ENCODE data around the gene CSF2.
A peak's percentile ranks its signal among the peaks of the same experiment; 100 is the strongest.

The CSF2 gene

DNA sequence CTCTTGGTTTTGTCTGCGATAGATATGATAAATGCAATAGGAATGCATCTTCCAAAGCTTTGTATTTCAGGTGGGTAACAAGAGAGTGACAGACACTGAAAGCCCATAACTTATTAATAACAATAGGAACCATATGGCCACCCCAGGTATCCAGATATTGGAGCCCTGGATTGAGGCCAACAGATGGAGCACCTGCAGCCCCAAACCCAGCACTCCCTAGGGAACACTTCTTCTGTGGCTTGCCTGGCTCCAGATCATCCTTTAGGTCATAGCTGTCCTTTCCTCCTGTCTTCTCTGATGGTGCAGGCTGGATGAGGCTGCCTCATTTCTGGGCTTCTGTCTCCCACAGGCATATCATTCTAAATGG lies 18.2 kb upstream of the CSF2 start:
- no peak for DNase-seq (ENCODE audit: low spot score)

DNA sequence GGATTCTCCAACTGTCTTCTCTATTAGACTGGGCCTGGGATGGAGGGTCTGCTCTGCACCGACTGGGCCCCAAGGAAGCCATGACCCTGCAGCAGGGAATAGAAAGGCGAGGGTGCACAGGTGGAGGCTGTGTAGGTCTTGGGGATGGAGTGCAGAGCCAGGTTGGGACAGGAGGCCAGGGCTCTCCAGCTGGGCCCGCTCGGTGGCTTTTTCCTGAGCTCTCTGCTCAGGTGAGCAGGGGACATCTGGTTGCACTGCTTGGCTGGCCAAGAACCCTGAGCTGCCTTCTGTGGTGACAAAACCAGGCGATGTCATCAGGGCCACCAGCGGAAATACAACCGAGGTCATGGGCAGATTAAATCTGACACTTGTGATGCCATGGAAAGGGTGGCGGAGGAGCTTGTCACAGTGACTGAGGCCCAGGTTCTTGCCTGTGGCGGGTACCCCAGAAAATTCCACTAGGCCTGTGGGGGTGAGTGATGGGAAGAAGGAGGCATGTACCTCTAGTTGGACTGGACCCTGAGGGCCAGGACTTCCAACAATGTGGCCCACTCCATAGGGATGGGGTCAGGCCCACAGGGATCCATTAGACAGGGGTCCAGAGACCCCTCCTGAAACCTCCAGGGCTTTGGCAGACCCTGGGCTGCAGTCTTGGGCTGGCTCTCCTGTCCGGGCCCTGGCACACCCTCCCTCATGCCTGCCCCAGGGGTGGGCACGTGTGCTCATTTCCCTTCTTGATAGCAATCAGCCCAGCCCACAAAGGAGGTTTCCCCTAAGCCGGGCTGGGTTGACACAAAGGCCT lies 17.6 kb upstream of the CSF2 start:
- DNase-seq (ENCODE audit: low spot score) = no peak

DNA sequence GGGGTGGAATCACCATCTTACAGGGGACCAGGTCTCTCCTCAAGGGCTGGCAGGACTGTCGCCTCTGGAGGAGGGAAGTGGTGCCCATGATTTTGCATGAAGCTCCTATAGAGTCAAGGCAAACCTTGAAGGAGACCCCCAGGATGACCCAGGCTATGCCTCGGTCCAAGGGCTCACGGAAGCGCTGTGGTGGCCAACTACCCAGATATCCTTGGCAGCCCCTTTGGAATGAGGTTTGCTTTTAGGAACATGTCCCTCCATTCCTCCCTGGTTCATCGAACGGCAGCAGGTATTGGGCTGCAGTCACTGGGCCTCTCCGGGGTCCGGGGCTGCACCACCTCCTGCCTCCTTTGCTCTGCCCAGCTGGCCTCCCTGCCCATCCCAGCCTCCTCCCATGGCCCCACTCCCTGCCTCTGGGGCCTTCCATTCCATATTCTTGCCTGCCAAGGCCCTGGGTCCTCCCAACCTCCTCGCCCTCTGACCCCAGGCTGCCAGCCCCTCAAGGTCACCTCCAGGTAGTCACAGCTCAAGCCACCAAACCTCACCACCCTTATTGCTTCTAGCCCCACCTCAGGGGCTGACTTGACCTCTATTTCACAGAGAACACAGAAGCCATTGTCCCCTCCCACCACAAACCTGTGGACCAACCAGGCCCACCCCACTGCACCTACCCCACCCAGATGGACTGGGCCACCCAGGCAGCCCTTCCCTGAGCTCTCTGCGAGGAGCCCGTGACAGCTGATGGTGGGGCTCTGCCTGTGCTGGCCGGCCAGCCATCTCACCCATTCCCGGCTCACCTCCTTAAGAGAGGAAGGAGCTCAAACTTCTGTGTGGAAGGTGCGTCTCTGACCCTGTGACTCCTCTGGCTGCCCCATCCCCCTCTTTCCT lies 16.7 kb upstream of the CSF2 start:
- DNase-seq (ENCODE audit: low spot score) = no peak

DNA sequence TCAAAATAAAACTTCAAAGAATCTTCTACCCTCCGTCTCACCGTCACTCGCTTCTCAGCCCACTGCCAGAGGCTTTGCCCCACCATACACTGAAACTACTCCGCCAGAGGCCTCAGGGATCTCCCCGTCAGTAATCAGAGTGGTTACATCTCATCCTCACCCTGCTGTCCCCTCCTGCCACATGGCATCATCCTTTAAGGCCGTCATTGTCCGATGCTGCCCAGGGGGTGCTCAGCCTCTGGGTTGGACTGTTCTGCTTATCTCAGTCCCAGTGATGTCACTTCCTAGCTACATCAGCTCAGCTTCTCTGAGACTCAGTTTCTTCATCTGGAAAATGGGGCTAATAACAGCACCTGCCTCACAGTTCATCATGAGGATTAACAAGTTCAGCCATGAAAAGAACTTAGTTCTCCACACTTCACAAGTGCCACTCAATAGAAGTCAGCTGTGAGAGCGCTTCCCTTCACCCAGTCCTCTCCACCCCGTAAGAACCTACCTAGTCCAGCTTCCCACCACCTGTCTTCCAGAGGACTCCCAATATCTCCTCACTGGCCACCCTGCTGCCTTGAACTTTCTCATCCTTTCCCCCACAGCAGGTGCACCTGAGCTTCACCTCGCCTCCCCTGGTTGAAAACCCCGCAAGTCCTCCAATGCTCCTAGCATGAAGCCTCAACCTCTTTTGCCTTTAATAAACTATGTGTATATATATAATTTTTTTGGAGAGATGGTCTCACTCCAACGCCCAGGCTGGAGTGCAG lies 15.9 kb upstream of the CSF2 start:
- DNase-seq (ENCODE audit: low spot score) = no peak

DNA sequence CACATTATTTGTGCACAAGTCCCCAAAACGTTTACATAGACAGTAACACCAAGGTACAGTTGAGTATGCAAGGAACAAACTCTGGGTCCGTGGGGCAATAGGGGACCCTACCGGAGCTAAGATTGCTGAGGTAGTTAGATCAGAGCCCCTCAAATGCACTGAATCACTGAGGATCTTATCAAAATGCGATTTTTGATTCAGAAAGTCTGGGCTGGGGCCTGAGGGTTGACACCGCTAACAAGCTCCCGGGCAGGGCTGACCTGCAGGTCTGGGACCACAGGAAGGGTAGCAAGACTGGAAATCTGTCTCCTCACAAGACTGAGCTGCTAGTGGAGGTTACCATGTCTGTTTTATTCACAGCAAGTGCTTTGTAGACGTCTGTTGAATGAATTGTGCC lies 14.9 kb upstream of the CSF2 start:
- DNase-seq (ENCODE audit: low spot score) = no peak

DNA sequence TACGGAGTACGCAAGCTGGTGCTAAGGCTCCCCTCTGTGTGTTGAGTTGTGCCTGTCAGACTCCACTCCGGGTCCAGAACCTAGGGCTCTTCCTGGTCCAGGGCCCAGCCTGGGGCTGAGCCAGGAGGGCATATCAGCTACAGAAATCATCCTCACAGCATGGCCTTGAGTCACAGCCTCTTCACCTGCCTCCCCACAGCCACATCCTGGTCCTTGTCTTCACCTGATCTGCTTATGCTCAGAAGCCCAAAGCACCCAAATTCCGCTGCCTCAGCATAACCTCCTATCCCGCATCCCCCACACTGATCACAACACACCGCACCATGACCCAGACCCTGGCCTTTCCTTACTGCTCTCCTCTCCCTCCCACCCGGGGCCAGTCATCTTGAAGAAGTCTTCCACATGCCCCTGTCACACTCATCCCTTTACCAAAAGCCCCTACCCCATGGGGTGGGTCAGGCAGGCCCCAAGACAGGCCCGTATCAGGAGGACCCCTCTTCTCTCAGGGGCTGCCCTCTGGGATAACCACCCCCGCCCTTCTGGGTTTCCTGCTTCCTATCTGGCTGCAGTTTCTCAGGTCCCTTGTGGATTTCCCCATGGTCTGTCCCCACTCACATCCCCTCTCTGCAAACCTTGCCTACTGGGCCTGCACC lies 14.4 kb upstream of the CSF2 start:
- DNase-seq (ENCODE audit: low spot score) = no peak

DNA sequence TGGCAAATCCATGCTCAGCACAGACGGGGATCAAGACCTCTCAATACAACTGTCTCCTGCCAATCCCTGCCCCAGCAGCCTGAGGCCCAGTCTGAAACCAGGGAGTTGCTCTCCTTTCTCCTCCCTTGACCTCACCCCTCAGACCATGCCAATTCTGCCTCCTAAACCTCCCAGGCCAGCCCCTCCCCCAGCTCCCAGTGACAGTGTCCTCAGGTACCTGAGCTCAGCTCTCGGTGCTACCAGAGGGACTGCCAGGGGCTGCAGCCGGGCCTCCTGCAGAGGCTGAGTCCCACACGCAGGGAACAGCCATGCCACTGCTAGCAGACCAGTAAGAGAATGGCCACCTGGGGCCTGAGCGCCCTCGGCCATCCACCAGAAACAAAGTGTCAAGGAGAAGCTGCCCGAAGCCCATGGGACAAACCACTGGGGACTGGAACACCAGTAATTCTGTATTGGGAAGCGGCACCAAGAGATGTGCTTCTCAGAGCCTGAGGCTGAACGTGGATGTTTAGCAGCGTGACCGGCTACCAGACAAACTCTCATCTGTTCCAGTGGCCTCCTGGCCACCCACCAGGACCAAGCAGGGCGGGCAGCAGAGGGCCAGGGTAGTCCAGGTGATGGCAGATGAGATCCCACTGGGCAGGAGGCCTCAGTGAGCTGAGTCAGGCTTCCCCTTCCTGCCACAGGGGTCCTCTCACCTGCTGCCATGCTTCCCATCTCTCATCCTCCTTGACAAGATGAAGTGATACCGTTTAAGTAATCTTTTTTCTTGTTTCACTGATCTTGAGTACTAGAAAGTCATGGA lies 13.7 kb upstream of the CSF2 start:
- DNase-seq (ENCODE audit: low spot score) = no peak

DNA sequence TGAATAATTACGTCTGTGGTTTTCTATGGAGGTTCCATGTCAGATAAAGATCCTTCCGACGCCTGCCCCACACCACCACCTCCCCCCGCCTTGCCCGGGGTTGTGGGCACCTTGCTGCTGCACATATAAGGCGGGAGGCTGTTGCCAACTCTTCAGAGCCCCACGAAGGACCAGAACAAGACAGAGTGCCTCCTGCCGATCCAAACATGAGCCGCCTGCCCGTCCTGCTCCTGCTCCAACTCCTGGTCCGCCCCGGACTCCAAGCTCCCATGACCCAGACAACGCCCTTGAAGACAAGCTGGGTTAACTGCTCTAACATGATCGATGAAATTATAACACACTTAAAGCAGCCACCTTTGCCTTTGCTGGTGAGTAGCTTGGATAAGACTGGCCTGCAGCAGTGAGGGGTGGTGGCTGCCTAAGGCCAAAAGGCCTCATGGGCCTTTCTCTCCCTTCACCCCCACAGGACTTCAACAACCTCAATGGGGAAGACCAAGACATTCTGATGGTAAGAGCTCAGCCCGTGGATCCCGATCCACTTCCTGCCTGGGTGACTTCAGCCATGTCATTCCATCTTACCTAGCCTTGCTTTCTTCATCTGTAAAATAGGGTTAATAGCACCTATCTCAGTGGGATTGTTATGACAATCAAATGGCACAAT lies 13.0 kb upstream of the CSF2 start, which contains the start of gene IL3:
Gene IL3 (plus strand): TSS at position 155 of the 661 bp plus-strand sequence. CDS start 52 bp downstream, at position 207.
- DNase-seq (ENCODE audit: low spot score) = no peak

DNA sequence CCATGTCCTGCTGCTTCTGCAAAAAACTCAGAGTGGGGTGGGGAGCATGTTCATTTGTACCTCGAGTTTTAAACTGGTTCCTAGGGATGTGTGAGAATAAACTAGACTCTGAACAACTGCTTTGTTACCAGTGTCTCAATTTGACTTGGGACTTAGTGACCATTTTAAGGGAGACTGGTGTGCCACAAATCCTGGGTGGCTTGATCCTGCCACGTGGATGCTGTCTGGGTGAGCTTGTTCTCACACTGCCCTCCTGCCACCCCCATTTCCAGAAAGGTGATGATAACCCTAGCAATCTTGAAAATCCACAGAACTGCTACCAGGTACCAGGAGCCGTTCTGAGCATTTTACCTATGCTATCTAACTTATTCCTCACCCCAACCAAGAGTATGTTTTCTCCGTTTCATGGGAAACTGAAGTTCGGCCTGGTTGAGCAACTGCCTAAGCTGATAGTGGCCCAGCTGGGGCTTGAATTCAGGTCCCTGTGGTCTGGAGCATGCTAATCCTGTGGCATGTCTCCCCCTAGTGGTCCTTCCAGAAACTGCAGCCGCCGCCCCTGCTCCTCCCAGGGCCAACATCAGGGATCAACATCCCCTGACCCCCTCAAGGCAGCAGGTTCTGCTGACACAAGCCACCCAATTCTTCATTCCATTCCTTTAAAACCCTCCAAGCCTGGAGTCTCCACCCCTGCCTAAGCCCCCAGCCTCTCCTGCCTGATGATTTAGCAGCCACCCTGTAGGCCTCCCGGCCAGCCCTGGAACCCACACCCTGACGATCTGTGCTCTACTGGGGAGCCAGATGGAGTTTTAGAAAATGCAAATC lies 10.3 kb upstream of the CSF2 start:
- peak; percentile 74 for DNase-seq (ENCODE audit: low spot score)

DNA sequence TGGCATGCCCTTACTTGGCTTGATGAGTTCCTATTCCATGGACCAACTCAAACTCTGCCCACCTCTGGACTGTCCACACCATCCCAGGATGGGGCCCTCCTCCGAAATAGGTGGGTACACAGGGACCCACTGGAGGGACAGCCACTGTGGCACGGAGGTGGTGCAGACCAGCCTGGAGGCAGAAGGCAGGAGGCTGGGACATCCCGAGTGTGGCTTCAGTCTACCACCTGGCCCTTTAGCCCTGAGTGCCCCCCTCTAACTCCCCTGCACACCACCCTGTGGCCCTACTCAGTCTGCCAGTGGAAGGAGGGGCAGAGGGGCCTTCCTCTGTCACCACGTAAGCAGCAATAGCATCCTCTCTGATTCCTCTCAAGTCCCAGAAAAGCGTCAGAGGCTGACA lies 9.4 kb upstream of the CSF2 start:
- DNase-seq (ENCODE audit: low spot score) = peak; percentile 9

DNA sequence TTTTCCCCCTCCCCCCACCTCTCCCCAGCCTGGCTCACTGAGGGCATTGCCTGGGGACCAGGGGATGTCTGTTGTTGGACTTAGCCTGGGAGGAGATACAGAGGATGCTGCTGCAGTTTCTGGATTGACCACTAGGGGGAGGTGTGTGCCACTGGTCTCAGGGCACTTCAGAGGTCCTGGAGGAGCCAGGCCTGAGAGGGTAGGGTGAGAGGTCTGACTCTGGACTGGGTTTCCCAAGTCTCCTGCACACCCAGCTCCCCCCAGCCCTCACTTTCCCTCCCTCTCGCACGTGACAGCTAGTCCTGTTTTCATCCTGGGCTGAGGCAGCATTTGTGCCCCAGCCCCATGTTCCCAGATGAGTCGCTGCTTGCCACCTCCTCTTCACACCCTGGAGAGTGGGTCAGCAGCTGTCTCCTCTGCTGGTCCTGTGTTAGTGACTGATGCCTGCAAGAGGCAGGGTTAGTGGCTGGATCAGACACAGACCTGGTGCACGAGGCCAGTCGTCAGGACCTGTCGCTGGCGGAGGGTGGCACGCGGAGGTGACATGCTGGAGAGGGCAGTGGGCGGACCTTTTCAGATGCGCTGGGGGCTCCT lies 8.8 kb upstream of the CSF2 start:
- peak; percentile 87 for DNase-seq (ENCODE audit: low spot score)

DNA sequence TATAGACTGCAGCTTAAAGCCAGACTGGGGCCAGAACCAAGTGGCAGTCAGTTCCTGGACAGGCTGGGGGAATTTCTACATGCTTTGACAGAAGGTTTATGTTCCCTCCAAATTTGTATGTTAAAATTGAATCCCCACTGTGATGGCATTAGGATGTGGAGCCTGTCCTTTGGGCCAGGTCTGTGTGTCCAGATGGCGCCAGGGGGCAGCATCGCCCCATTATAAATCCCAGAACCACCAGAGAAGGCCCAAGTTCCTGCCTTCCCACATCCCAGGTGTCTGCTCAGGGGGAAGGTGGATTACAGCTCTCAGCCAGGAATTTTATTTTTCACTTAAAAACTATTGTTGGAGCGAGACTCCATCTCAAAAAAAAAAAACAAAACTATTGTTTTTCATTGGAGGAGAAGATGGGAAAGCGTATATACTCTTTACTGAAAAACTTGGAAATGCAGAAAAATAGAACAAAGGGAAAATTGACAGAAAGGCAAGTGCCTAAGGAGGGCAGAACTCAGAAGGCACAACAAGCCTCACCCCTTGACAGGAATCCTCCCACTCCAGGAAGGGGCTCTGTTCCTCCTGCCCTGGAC lies 8.1 kb upstream of the CSF2 start:
- DNase-seq (ENCODE audit: low spot score) = peak; percentile 70

DNA sequence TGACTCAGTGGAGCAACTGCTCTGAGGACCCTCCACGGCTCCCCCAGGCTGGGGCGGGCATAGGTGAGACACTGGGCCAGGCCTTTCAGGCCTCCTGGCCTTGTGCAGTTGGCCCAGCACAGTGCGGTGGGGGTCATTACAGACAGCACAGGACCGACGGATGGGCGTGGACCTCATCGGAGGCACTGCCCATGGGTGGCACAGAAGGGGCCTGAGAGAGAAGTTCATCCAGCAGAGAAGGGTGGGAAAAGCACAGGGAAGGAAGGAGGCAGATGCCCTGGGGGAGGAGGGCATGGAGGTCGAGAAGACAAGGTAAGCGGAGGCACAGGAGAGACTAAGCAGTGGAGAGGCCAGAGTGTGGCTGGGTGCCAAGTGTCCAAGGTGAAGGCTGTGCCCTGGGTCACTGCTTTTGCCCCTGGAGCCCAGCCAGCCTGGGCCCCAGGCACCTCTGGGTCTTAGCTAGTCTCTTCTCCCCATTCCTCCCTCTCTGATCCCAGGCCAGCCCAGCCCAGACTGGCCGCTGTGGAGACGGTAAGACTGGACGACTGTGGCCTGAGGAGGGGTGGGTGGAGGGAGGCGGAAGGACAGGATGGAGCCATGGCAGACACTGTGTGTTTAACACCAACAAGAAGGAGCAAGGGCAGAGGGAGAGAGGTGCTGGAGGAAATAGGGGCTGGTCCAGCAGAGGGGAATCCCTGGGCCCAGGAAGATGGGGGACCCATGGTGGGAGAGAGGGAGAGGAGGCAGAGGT lies 7.5 kb upstream of the CSF2 start:
- DNase-seq (ENCODE audit: low spot score) = no peak

DNA sequence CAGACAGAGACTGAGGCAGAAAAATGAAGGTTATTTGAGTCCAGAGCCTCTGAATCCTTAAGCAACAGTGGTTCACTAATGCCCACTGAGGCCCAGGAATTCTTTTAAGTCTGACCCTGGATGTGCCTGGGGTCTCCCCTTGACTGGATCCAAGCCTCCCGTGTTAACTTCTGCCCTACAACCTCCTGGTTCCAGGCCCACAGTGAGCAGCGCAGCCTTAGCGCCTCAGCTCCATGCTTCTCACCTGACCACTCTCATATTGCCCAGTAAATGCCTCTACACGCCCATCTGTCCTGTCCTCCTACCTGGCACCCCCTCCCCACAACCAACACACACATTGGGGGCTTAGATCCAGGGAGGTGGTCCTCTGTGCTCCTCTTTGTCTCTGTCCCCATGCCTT lies 6.7 kb upstream of the CSF2 start:
- no peak for DNase-seq (ENCODE audit: low spot score)

DNA sequence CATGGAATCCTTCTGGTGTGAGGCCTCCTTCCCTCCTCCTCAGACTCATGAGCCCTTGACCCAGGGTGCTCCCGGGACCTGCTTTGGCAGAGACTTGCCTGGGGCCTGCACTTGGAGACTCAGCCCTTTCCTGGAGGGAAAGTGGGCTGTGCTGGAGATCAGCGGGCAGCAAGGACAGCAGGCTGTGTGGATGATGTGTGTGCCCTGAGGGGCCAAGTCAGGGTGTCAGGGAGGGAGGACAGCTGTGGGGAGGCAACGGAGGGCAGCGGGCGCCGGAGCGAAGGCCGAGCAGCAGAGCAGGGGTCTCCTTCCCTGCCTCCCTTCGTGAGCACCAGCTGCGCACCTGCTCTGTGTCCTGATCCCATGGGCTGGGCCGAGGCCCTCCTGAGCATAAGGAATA lies 6.1 kb upstream of the CSF2 start:
- DNase-seq (ENCODE audit: low spot score) = no peak

DNA sequence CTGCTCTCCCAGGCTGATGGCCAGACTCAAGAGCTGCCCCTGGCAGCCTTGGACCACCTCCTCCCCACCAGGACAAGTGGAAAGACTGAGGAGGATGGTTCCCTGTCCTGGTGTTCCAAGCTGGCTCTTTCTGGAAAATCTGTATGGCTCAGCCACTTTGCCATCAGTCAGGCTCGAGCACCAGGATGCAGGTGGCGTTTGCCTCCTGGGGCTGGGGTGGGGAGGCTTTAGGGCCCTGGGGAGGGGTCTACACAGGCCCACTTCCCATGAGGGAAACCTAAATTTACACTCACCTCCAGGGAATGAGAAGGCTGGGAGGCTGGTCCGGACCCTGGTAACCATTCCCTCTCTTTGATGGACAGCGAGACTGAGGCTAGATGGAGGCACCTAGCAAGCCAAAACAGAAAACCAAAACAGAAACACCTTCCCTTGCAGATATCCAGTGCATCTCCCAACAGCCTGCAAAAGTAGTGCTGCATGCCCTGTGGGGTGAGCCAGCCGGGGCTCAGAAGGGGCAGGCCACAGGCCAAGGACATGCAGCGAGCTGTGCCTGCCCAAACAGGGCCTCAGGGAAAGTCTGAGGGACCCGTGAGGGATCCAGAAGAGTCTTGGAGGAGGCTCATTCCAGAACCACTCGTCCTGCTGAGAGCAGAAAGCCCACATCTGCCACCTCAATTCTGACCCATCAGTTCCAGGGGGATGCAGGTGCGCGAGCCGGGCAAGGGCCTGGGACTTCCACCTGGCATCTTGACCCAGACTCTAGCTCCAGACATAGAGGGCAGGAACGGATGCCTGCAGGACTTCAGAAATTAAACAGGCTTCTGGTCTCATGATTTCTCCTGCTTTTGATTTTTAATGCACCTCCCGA lies 5.4 kb upstream of the CSF2 start:
- DNase-seq (ENCODE audit: low spot score) = no peak

DNA sequence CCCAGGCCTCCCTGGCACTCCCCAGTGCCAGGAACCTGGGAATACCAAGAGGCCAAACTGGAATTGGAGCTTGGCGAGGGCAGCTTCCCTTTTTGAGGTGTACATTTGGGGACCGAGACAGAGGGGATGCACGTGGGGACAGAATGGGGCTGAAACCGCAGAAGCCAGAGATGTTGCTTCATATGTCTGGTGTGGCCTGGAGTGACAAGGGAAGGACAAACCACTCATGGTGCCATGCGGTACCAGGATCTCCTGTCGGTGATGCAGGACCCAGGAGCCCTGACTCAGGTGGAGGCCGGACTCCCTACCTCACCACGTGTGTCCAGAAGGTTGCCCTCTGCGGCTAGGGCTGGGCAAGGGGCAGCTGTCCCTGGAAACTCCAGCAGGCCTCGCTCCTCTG lies 4.0 kb upstream of the CSF2 start:
- no peak for DNase-seq (ENCODE audit: low spot score)

Data from NAMALWA (cell line).